Parietal lobe (tissue), 1 donor: Measurements from ENCODE around the gene BCL11B. TPM values are rescaled to one million over a fixed set of nuclear protein-coding genes. Genes with fewer than 3 reads are reported as not detected.

ENCODE experiments used
- total RNA-seq: library from RNA; depleted of rRNA; stranded (reverse); fragments of >200 nt; gene quantifications from one replicate; pipeline ENCODE4 v1.2.3, GENCODE V29; 2014

BCL11B gene
- 48.5 TPM for total RNA-seq

DNA sequence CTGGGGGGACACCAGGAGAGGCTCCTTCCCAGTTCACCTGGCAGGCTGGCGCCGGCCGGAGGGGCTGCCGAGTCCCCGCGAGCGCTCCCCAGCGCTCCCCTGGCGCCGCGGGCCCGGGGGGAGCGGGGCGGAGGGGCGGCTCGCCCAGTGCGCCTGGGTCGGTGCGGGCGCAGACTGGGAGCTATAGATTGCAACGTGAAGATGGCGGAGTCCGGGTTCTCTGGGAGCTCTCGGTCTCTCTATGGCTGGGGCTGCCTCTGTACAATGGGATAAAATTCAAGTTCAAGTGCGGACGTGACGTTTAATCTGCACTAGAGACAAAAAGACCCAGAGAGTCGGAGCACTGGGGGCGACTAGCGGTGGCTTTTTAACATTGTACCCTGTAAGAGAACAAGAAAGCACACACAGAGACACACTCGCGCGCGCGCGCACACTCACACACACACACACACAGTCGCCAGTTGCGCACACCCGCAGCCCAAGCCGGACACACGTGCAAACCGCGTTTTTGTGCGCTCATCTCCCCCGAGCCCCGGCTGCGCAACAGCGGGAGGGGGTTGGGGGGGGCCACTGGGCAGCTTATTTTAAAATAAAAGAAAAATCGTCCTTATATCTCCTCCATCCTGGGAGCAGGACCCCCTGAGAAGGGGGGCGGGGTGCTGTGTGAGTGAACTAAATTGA lies at the start of gene BCL11B:
Gene BCL11B (minus strand): TSS at position 247 of the 681 bp plus-strand sequence. CDS start 979 bp downstream, outside the sequence.

Other genes starting within 250 kb of the BCL11B start
- gene SETD3, start 208.7 kb upstream of the BCL11B start, total RNA-seq = 57.3 TPM
- 39.4 TPM for gene CCNK, start 209.2 kb upstream of the BCL11B start, total RNA-seq